ENCODE measurements around the gene ANKRD63.

DNA sequence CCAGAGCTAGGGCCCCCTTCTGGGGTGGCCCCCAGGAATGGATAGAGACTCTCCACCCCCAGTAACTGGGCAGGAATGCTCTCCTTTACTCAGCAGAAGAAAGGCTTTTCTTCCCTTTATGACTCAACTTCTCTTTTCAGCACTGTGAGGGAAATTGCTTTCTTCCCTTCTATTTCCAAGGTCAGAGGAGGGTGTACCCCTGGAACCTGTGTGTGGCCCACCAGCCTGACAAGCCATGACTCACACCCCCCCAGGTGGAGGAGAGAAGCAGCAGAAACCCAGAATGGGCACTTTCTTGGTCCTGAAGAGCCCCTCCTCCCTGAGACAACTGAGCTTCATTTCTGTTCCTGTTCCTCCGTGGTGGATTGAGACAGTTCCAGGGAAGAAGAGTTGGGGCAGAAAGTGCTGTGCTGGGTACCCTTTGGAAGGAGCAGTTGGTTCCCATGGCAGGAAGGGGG lies 2.7 kb upstream of the ANKRD63 start:
- TF ChIP-seq, protein P1, sequence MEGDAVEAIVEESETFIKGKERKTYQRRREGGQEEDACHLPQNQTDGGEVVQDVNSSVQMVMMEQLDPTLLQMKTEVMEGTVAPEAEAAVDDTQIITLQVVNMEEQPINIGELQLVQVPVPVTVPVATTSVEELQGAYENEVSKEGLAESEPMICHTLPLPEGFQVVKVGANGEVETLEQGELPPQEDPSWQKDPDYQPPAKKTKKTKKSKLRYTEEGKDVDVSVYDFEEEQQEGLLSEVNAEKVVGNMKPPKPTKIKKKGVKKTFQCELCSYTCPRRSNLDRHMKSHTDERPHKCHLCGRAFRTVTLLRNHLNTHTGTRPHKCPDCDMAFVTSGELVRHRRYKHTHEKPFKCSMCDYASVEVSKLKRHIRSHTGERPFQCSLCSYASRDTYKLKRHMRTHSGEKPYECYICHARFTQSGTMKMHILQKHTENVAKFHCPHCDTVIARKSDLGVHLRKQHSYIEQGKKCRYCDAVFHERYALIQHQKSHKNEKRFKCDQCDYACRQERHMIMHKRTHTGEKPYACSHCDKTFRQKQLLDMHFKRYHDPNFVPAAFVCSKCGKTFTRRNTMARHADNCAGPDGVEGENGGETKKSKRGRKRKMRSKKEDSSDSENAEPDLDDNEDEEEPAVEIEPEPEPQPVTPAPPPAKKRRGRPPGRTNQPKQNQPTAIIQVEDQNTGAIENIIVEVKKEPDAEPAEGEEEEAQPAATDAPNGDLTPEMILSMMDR (IDR thresholded peaks at IDR 0.05), result no peak
- TF ChIP-seq POLR2A (IDR thresholded peaks at IDR 0.05) (no peak), POLR2AphosphoS5 (IDR thresholded peaks at IDR 0.05) (no peak), EP300 (IDR thresholded peaks at IDR 0.05) (no peak)

All from gastroesophageal sphincter (tissue), 3 donors.